ENCODE measurements around the gene PKD2L1.
A peak's percentile ranks its signal among the peaks of the same experiment; 100 is the strongest.
"Not testable (repeated sequence)": the region's sequence is repeated elsewhere in the genome, so short reads cannot be mapped to it uniquely, and the experiment has no call there.

Gene PKD2L1

DNA sequence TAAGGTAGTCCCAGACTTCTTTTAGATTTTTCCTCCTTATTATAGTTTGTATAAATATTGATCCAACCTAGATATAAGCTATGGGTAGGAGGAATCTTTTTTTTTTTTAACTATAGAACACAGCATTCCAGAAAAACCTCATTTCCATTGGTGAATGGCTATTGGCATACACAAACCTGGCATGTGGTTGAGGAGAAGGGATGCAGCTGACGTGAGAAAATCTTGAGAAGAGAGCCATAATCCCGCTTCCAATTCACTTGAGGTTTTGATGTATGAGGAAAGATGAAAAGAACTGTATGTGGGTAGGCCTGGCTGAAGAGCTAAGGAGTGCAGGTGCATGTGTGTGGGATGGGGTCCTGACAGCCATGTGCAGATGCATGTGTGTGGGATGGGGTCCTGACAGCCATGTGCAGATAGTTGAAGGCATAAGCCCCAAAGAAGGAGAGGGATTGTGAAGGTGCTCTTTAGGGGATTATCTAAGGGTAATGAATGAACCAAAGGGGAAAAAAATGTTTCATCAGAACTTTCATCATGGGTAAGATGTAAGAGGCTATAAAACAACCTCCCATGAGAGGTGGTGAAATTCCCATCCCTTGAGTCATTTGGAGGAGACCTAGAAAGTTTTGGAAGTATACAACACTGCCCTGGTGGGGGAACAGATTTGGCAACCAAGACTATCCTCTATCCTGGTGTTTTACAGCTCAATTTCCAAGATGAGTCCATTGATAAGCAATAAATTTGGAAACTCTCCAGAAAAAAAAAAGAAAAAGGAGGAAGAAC lies 3.8 kb upstream of the PKD2L1 start:
- no peak for DNase-seq (ENCODE audit: low spot score)

DNA sequence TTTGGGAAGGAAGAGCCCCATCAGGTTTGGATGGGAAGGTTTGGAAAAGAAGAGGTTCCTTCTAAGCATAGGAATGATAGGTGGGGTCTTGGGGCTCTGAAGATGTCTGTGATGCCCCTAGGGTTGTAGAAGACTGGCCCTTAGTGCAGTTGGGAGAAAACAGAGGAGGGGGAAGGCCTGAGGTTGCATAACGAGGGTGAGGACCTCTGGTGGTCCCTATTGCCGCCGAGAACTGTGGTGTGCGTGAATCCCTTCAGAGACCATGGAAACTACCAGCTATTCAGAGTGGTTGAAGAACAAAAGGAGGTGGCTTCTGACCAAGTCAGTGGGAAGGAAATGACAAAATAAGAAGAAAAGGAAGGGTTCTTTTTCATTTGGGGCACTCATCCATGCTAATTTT lies 3.1 kb upstream of the PKD2L1 start:
- DNase-seq (ENCODE audit: low spot score) = no peak

DNA sequence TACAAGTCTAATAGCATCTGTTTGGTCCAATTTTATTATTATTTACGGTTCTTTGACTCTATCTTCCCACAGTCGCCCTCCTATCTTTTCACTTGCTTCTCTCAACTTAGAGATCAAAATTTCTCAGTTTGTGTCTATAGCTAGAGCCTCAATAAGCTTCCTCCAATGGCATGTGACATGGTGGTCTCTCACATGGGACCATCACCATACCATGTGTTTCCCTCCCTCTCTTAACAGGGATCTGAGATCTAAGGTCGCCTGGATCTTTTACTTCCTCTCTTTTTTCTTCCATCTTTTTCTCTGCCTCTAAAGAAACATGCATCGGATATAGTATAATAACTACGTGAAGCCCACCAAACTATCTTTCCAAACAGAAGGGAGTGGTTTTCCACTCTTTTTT lies 1.8 kb downstream of the PKD2L1 start:
- DNase-seq (ENCODE audit: low spot score) = no peak

DNA sequence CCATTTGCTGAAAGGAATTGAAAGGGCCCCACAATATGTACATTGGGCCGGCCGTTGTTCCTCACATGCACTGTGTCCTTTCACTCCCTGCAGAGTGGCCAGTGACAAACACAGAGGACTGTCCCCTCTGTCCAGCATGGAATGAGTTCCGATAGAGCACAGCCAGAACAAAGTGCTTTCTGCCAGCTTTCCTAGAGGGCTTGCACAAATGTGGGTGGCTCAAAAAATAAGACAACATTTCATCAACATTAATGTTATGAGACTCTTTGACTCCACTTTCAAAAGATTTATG lies 2.4 kb downstream of the PKD2L1 start:
- no peak for DNase-seq (ENCODE audit: low spot score)

DNA sequence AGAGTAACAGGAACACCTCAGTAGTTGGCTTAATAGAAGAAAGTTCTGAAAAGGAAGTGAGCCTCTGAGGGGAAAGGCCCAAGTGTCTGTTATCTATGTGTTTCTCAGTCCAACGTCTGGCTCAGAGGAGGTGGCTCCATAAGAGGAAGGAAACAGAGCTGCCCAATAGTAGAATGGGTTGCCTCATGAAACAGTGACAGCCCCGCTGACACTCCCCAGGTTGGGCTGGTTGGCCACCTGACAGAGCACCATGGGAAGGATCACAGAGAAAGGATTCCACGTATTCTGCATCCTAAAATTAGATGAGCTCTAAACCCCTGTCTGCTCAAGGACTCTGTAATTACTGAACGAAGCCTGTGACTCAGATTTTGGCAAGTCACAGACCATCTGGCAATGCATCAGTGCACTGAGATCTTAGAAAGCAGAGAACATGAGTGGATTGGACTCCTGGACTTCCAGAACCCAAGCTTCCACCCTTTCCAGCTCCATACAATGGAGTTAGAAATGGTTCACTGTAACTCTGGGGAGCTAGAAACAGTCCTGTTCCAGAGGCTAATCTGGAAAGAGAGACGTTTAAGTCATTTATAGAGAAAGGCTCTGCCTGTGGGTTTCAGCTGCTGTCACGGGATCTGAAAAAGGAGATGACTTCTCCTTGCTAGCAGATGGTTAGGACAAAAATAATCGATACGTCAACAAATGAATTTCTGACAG lies 2.9 kb downstream of the PKD2L1 start:
- no peak for DNase-seq (ENCODE audit: low spot score)

DNA sequence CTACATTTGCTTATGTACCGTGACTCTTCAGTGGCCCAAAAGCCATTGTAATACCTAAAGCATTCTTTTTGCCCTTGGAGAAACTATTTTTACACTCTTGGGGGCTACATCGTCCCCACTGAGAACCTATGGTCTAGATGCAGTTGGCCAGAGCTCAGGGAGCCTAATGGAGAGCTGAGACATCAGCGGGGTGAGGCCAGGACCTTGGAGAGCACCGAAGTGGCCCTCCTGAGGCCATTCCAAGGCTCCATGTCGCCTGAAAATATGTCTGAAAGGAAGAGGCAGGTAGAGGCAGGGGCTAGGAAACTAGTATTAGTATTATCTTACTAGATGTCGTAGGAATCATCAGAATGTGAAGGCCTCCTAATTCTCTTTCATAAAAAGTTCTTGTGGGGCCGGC lies 4.9 kb downstream of the PKD2L1 start:
- peak; percentile 84 for DNase-seq (ENCODE audit: low spot score)

DNA sequence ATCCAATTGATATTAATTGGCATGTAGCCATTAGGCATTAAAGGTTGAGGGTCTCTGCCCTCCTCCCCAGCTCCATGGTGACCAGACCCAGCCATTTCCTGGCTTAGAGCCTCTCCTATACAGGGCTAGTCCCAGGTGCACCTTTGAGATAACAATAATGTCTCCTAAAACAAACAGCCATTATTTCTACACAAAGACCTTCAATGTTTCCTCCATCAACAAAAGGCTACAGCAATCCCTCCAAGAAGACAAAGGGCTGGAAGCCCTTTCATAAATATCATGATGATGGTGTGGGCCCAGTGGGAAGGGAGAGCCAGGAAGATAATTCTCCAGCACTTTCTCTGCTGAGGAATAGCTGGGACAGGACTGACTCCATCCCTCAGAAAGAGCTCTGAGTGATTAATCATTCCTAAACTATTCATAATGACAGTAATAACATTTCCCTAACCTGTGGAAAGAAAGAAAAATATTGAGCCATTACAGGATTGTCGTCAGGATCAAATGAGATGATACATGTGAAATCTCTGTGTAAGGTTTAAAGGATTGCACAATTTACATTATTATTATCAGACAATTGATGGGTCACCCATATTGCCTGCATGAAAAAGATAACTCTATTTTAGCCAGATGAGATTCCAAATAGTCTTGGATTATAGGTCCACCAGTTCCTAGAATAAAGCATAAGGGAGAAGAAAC lies 10.2 kb downstream of the PKD2L1 start:
- DNase-seq (ENCODE audit: low spot score) = no peak

DNA sequence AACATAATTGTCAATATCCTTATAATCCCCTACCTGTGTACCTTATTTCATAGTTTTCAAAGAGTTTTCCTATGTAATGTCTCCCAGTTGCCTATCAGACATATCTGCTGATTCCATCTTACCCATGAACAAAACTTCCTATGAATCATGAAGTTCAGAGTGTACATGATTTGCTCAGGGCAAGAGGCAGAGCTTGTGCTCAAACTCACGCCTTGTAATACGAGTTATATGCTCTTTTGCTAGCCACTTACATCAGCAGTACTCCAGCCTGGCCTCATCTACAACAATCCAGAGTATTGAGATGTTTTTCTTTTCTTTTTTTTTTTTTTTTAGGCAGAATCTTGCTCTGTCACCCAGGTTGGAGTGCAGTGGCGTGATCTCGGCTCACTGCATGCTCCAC lies 11.8 kb downstream of the PKD2L1 start:
- DNase-seq (ENCODE audit: low spot score) = no peak

DNA sequence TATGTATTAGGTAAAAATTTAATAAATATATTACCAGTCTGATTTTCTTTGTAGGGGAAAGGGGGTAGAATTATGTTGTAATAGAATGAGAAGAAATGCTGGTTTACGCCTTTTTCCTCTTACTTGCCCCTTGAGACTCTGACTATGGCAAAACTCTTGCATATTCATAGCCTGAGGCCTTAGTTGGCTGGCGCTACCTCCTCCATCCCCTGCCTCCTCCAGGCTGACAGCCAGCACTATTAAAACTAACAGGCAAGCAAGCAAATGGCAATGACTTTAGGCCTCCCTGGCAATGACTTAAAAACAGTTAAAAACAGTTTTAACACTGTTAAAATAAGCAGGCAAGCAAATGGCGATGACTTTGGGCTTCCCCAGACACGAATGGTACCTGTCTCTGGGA lies 14.4 kb downstream of the PKD2L1 start:
- no peak for DNase-seq (ENCODE audit: low spot score)

DNA sequence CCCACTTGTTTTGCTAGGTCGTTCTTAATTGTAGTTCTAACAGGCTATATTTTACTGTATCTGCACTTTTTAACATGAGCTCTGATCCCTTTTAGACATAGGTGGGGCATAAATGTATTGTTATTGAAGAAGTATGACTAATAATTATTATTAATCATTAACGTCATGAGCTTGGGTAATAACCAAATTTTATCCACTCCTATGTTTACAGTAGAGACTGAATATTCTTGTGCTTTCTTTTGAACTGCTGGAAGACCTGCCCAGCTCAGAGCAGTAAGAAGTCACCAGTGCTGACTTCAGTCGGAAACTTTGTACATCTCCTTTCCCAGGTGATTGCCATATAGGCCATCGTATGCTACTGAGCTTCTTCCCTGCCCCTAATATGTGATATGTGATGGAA lies 18.7 kb downstream of the PKD2L1 start:
- no peak for DNase-seq (ENCODE audit: low spot score)

DNA sequence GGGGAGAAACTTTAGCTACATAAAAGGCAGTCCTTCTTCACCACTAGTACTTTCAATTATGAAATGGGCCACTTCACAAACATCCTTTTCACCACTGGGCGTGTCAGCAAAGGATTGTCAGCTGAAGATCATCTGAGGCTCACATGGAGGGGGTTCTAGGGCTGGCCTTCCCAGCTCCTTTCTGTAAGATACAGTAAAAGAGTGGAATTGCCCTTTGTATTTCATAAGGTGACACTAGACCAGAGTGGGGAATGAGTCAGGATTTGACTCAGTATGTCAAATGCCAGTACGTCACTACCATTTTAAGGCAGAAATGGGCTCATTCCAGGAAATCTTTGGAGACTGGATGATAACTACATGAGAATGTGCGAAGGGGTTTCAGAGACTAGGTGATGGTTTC lies 22.3 kb downstream of the PKD2L1 start:
- DNase-seq (ENCODE audit: low spot score) = no peak

DNA sequence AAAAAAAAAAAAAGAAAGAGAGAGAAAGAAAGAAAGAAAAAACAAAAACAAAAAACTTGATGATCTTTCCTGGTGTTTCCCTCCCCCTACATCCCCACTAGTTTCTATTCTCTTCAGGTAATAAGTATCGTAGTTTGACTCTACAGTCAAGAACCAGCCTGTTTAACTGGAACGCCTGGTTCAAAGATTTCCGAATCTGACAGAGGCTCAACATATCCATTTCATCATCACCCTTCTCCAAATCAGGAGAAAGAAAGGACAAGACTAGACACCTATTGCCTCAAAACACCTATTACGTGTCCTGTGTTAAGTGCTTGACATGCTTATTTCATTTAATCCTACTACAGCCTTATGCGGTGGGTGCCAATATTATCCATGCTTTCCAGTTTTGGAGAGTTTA lies 23.2 kb downstream of the PKD2L1 start:
- no peak for DNase-seq (ENCODE audit: low spot score)

DNA sequence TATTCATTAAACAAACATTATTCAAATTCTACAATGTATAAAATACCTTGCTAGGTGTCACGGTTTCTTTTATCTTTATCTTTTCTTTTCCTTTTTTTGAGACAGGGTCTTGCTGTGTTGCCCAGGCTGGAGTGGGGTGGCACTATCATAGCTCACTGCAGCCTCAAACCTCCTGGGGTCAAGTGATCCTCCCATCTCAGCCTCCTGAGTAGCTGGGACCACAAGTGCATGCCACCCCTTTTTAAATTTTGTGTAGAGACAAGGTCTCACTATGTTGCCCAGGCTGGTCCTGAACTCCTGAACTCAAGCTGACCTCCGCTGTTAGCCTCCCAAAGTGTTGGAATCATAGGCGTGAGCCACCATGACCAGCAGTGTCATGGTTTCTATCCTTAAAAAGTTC lies 25.6 kb downstream of the PKD2L1 start:
- DNase-seq (ENCODE audit: low spot score) = no peak

DNA sequence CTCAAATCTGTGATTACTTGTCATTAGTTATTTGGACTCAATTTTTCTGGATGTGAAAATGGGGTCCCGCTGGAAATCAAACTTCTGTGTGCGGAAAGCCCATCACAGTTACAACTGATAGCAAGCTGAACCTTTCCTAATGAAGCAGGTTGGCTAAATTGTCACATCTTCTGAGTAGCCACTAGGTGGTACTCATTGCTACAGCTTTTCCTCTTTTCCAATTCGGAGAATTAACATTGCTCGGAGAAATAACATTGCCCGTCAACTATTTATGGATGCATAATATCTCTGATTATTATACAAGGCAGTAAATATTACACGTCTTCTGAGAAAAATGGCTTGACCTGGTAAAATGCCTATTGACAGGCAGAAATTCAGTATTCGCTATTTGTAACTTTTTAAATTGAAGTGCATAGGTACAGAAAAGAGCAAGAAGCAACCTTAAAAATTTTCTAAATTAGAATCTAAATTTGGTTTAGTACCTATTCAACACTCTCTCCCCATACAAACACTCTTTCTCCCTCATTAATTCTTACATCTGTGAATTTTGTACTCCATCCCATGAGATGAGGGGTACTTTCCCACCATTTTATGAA lies 26.2 kb downstream of the PKD2L1 start:
- DNase-seq (ENCODE audit: low spot score) = peak; percentile 68

DNA sequence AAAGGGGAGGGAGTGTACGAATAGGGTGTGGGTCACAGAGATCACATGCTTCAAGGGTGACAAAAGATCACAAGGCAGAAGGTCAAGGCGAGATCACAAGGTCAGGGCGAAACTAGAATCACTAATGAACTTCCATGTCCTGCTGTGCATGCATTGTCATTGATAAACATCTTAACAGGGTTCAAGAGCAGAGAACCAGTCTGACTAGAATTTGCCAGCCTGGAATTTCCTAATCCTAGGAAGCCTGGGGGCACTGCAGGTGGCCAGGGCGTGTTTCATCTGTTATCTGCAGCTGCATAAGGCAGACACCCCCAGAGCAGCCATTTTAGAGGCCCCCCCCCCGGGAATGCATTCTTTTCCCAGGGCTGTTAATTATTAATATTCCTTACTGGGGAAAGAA lies 28.9 kb downstream of the PKD2L1 start:
- DNase-seq (ENCODE audit: low spot score) = not testable (repeated sequence)

DNA sequence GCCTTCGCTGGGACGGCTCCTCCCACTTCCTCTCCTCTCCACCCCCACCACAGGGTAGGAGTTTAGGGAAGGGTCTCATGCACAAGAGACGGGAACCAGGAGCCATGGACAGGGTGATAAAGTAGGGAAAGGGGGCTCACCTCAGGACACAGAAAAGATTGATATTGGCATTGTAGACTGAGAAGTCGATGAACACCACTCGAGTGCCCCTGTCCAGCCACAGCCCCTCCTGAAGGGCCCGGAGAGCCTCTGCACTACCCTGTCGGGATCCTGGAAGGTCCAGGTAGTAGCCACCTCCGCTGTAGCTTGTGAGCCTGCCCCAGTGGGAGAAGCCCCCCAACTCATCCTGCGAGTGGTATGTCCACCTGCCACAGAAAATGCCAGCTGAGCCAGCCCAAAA lies 32.8 kb downstream of the PKD2L1 start:
- DNase-seq (ENCODE audit: low spot score) = no peak

DNA sequence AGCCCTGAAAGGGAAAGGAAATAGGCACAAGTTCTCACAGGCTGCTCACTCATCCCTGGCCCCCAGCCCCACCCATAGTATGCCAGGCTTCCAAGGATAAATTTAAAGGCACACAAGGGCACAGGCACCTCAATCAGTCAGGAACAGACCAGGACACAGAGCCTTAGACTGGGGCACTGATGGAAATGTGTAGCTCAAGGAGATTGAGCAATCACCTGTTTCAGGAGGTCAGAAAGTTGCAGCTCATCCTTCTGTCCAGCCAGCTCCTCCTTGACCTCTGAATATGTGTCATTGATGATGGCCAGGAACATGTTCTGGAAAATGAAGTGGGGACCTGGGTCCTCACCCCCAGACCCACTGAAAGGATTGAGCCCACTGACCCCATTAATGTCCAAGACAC lies 37.0 kb downstream of the PKD2L1 start:
- no peak for DNase-seq (ENCODE audit: low spot score)

DNA sequence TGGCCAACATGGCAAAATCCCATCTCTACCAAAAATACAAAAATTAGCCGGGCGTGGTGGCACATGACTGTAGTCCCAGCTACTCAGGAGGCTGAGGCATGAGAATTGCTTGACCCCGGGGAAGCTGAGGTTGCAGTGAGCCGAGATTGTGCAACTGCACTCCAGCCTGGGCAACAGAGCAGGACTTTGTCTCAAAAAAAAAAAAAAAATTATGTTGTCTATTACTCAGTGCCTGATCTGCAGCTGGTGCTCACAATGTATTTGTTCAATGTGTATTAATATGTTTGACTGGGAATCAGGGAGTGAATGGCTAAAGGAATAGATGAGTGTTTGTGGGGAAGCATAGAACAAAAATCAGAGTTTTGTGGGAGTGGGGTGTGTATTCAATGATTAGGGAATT lies 37.7 kb downstream of the PKD2L1 start:
- DNase-seq (ENCODE audit: low spot score) = not testable (repeated sequence)

DNA sequence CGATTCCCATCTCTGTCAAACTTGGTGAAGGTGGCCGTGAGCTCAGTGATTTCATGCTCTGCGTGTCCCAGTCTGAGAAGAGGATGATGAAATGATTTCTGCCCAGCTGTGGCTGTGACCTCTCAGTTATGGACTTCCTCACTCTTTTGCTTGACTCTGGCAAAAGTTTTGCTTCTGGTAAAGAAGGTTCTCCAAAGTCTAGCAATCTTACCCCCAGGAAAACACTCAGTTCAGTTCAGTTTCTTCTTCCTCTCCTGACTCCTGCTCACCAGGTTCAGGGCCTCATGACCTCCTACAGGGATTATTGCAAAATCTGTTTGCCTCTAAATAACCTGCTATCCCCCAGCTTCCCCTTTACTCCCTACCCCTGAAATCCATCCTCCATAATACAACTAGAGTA lies 38.7 kb downstream of the PKD2L1 start:
- no peak for DNase-seq (ENCODE audit: low spot score)

DNA sequence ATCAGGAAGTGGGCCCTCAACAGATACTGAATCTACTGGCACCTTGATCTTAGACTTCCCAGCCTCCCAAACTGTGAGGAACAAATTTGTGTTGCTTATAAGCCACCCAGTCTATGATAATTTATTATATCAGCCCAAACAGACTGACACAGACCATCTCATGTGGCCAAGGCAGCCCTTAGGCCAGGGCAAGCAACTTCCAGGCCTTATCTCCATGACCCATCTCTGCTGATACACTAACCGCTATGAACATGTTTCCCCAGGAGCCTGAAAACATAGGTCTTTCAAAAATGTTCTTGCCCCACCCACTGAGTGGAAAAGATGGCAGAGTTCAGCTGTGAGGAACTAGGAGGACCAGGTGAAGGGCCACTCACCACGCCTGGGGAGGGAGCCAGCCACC lies 40.4 kb downstream of the PKD2L1 start:
- DNase-seq (ENCODE audit: low spot score) = no peak

DNA sequence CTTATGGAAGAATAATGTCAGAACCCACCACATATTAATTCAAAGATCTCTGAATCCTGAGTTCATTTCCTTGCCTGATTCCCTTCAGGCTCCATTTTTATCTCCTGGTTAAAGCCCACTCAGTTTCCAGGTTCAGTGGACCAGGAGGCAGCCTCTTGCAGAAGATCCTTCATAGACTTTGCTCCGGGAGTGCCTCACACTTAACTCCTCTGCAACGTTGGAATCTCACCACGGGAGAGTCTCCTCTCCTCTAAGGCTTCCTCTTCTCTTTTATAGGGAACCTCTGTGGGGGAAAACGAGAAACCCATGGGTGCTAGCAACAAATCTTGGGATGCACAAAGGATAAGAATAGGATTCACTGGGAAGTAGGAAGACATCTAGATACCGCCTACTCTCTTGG lies 41.8 kb downstream of the PKD2L1 start:
- DNase-seq (ENCODE audit: low spot score) = no peak

DNA sequence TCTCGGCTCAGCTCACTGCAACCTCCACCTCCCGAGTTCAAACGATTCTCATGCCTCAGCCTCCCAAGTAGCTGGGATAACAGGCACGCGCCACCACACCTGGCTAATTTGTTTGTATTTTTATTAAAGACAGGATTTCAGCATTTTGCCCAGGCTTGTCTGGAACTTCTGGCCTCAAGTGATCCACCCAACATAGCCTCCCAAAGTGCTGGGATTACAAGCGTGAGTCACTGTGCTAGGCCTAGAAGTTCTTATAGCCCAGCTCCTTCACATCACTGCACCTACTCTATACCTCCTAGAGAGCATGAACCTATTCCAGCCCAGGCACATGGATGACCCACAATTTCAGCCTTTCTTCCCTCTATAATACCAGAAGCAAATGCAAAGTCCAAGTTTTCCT lies 42.3 kb downstream of the PKD2L1 start:
- no peak for DNase-seq (ENCODE audit: low spot score)

All from iPS-NIHi11 (cell line).